MM.1S (cell line): Measurements from ENCODE around the gene PIMREG.

Experiments used
- EZH2phosphoT487 ChIP-seq: fragments of 300-600 bp; sonication (generic); IDR thresholded peaks from 2 replicates; pipeline ENCODE4 v1.6.1; 2018; ENCODE audit warnings: antibody characterized with exemption, low read length
- TF ChIP-seq, protein P1 (sequence below): fragments of 300-600 bp; sonication (generic); IDR thresholded peaks from 2 replicates; pipeline ENCODE4 v1.5.1; 2016; ENCODE audit warnings: antibody characterized with exemption, low read length, mixed read lengths

DNA sequence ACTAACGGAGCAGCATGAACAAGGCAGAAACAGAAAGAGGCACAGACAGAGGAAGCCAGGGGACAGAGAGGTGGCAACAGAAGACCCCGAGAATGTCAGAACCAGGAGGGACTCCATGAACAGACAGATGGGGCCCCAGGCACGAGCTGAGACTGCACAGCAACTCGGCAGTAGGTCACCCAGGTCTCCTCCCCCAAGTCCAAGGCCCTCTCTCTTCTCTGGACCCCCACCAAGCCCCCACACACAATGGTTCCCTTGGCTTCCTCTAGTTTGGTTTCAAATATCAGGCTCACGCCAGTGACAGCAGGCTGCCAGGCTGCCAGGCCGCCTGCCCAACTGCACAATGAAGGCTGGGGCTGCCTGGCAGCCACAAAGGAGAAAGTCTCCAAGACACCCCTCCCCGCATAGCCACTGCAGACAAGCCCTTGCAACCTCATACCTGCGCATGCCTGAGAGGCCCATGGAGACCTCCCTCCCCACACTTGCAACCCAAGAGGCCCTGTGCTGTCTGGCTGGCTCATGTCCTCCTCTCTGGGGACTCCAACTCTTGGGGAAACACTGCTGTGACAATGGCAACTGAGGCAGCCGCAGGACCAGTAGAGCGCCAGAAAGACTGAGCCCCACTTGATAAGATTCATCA is 54.8 kb downstream of the PIMREG start:
- TF ChIP-seq, protein P1, sequence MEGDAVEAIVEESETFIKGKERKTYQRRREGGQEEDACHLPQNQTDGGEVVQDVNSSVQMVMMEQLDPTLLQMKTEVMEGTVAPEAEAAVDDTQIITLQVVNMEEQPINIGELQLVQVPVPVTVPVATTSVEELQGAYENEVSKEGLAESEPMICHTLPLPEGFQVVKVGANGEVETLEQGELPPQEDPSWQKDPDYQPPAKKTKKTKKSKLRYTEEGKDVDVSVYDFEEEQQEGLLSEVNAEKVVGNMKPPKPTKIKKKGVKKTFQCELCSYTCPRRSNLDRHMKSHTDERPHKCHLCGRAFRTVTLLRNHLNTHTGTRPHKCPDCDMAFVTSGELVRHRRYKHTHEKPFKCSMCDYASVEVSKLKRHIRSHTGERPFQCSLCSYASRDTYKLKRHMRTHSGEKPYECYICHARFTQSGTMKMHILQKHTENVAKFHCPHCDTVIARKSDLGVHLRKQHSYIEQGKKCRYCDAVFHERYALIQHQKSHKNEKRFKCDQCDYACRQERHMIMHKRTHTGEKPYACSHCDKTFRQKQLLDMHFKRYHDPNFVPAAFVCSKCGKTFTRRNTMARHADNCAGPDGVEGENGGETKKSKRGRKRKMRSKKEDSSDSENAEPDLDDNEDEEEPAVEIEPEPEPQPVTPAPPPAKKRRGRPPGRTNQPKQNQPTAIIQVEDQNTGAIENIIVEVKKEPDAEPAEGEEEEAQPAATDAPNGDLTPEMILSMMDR = no peak
- TF ChIP-seq EZH2phosphoT487 = no peak
